Neuronal stem cell (in vitro differentiated cells): ENCODE data around the gene P4HA2.

ENCODE experiments used
- DNase-seq: peaks from one replicate; pipeline ENCODE4 v3.0.0-alpha.2; 2013; ENCODE audit warnings: low spot score
- H2AFZ ChIP-seq: one replicate; pipeline ENCODE4 v1.6.1; 2013; ENCODE audit warnings: mild to moderate bottlenecking, low read length, inconsistent platforms
- H2AK5ac ChIP-seq: 2 replicates; pipeline ENCODE4 v1.6.1; 2013; ENCODE audit warnings: low read depth, mild to moderate bottlenecking, inconsistent platforms, low read length, moderate library complexity, mixed read lengths
- H2BK120ac ChIP-seq: 2 replicates; pipeline ENCODE4 v1.6.1; 2013; ENCODE audit warnings: low read depth, mild to moderate bottlenecking, inconsistent platforms, low read length, moderate library complexity, mixed read lengths
- H2BK12ac ChIP-seq: one replicate; pipeline ENCODE4 v1.6.1; 2013; ENCODE audit warnings: low read length, inconsistent platforms
- H2BK15ac ChIP-seq: 2 replicates; pipeline ENCODE4 v1.6.1; 2013; ENCODE audit warnings: mild to moderate bottlenecking, low read length, inconsistent platforms, mixed read lengths
- H2BK5ac ChIP-seq: one replicate; pipeline ENCODE4 v1.6.1; 2013; ENCODE audit warnings: inconsistent platforms, mild to moderate bottlenecking, low read length, moderate library complexity
- H3K14ac ChIP-seq: one replicate; pipeline ENCODE4 v1.6.1; 2013; ENCODE audit warnings: low read length, inconsistent platforms
- H3K18ac ChIP-seq: 2 replicates; pipeline ENCODE4 v1.6.1; 2013; ENCODE audit warnings: low read length, inconsistent platforms
- H3K23ac ChIP-seq: 2 replicates; pipeline ENCODE4 v1.6.1; 2013; ENCODE audit warnings: low read depth, mild to moderate bottlenecking, mixed read lengths, low read length, inconsistent platforms; ENCODE audit not compliant: poor library complexity
- H3K27ac ChIP-seq: replicated peaks from 3 replicates; pipeline ENCODE4 v1.5.1; 2013; ENCODE audit warnings: low read length, inconsistent platforms
- H3K27me3 ChIP-seq, 3 experiments: 2 replicates each; pipeline ENCODE4 v1.6.1; 2013; ENCODE audit warnings: low read length in 3 of 3, mild to moderate bottlenecking in 2 of 3, inconsistent platforms in 1 of 3, low read depth in 1 of 3, mixed read lengths in 1 of 3, moderate library complexity in 1 of 3; ENCODE audit not compliant: control insufficient read depth in 3 of 3, insufficient read depth in 3 of 3
- H3K36me3 ChIP-seq, 2 donors: replicated peaks in 1 of 2; 2 replicates each; pipeline ENCODE4 v1.6.1; 2013; ENCODE audit warnings: low read length in 2 of 2; ENCODE audit not compliant: control insufficient read depth in 2 of 2, insufficient read depth in 2 of 2
- H3K4ac ChIP-seq: 2 replicates; pipeline ENCODE4 v1.6.1; 2013; ENCODE audit warnings: inconsistent platforms, mild to moderate bottlenecking, low read length, moderate library complexity
- H3K4me1 ChIP-seq, 2 donors: 1 replicate in 1 of 2; 2 replicates in 1 of 2; pipeline ENCODE4 v1.6.1; 2013; ENCODE audit warnings: low read length in 2 of 2, low read depth in 1 of 2; ENCODE audit not compliant: control insufficient read depth in 2 of 2, insufficient read depth in 1 of 2
- H3K4me2 ChIP-seq: one replicate; pipeline ENCODE4 v1.6.1; 2013; ENCODE audit warnings: mild to moderate bottlenecking, low read length, inconsistent platforms; ENCODE audit not compliant: insufficient read depth, poor library complexity, severe bottlenecking
- H3K4me3 ChIP-seq, 2 donors: 2 replicates each; pipeline ENCODE4 v1.5.1; 2013; ENCODE audit warnings: low read length in 2 of 2, mild to moderate bottlenecking in 2 of 2, inconsistent platforms in 1 of 2, moderate library complexity in 1 of 2
- H3K79me1 ChIP-seq: one replicate; pipeline ENCODE4 v1.6.1; 2013; ENCODE audit warnings: low read depth, mild to moderate bottlenecking, inconsistent platforms, low read length, moderate library complexity
- H3K9ac ChIP-seq: one replicate; pipeline ENCODE4 v1.6.1; 2013; ENCODE audit warnings: mild to moderate bottlenecking, low read depth, low read length, inconsistent platforms; ENCODE audit not compliant: poor library complexity
- H3K9me3 ChIP-seq, 2 donors: replicated peaks in 1 of 2; 2 replicates each; pipeline versions ENCODE3 to v1.6.1; 2013; ENCODE audit warnings: low read length in 2 of 2, mild to moderate bottlenecking in 2 of 2, inconsistent platforms in 1 of 2, low read depth in 1 of 2, mixed read lengths in 1 of 2, moderate library complexity in 1 of 2; ENCODE audit not compliant: control insufficient read depth in 2 of 2, insufficient read depth in 1 of 2
- H4K8ac ChIP-seq: one replicate; pipeline ENCODE4 v1.6.1; 2013; ENCODE audit warnings: low read depth, mild to moderate bottlenecking, inconsistent platforms, low read length, moderate library complexity
- H4K91ac ChIP-seq: one replicate; pipeline ENCODE4 v1.6.1; 2013; ENCODE audit warnings: low read length, low read depth, mild to moderate bottlenecking, inconsistent platforms; ENCODE audit not compliant: poor library complexity
- WGBS, 2 donors: extraction: QIAGEN DNeasy Blood & Tissue Kit; methylation state at CpG; one replicate each; pipeline ENCODE4 v1.1.7; 2013; ENCODE audit warnings: missing lambda C conversion rate in 2 of 2, mixed read lengths in 1 of 2; ENCODE audit not compliant: insufficient read length in 2 of 2, insufficient replicate concordance in 1 of 2; ENCODE audit errors: extremely low coverage in 2 of 2; 5-methylcytosine and 5-hydroxymethylcytosine counted together

P4HA2 gene

DNA sequence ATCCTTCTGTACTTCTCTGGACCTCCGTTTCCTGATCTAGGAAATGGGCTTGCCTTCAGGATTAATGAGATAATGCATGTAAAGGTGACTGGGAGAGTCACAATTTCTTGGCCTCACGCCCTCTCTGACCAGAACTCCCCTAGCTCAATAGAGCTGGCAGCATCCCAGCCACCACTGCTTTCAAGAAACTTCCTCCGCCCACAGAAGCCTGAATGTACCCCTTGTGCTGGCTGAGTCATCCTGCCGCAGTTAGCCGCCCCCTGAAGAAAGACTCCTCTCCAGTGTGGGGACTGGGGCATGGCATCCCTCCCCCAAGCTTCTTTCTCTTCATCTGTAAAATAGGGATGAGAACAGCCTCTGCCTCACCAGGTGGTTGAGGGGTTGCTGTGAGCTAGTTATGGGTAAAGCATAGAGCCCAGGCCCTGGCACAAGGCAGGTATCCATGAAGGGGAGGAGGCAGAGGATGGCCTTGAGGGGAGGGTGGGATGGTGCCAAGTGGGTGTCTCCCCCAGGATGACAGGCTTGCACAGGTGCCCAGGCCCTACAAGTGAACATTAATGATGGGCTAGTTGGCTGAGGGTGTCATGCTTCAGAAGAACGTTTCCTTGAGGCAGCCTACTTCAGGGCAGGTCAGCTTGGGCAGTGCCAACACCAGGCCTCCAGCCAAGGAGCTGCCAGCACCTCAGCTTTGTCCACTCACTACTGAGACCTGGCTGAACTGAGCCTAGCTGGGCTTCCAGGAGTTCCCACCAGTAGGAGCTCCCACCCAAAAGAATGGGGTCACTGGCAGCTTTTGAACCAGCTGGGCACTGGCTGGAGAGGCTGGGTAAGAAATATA lies 33.3 kb upstream of the P4HA2 start:
- no CpG with 5 or more reads among the region's 6 CpGs for WGBS, 2 donors
- Histone ChIP-seq H3K27me3 (peaks cover 0 to 32% (median 3%) of the 10 kb centered on the region in 3 experiments), H3K4me2 (no peak overlapping the region), H3K9me3 (no peaks in the 10 kb centered on the region), H2BK5ac (no peak overlapping the region), H4K8ac (no peak overlapping the region), H2BK15ac (peak overlapping the region; percentile 42), H3K4ac (no peak overlapping the region), H3K36me3 (peaks cover 0 to 3% of the 10 kb centered on the region in 2 donors), H2AFZ (no peak overlapping the region), H3K4me3 (no peak overlapping the region), H3K9ac (no peak overlapping the region), H4K91ac (no peak overlapping the region), H2BK12ac (no peak overlapping the region), H3K14ac (no peak overlapping the region), H3K23ac (no peak overlapping the region), H2AK5ac (peak overlapping the region; percentile 56), H2BK120ac (no peak overlapping the region), H3K4me1 (peaks cover 0 to 44% of the 10 kb centered on the region in 2 donors), H3K18ac (peak overlapping the region; percentile 79), H3K27ac (no peak overlapping the region), H3K79me1 (no peaks in the 10 kb centered on the region)
- DNase-seq: no peak

DNA sequence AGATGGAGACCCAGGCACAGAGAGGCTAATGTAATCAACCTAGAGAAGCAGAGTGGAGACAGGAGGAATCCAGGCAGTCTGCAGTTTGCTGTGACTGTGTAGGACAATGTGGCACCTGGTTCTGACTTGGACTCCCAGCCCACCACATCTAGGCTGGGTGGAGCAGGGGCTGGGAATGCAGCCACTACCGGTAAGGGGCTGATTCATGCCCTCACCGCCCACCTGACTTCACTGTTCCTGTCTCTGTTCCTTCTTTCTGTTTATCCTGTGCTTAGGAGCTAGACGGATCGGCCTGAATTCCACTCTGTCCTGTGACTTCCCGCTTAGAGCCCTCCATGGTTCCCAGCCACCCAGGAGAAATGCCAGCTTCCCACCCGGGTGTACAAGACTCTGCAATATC lies 32.4 kb upstream of the P4HA2 start:
- Histone ChIP-seq H3K4me3 (no peak overlapping the region), H2BK15ac (peak overlapping the region; percentile 53), H3K14ac (no peak overlapping the region), H3K4me1 (peaks cover 0 to 41% of the 10 kb centered on the region in 2 donors), H2AK5ac (peak overlapping the region; percentile 10), H3K79me1 (no peaks in the 10 kb centered on the region), H2BK120ac (no peak overlapping the region), H2BK12ac (peak overlapping the region; percentile 63), H4K8ac (no peak overlapping the region), H3K23ac (no peak overlapping the region), H4K91ac (no peak overlapping the region), H3K9me3 (no peaks in the 10 kb centered on the region), H3K36me3 (peaks cover 0 to 3% of the 10 kb centered on the region in 2 donors), H3K18ac (peak overlapping the region; percentile 82), H2AFZ (peak overlapping the region; percentile 64), H3K4me2 (no peak overlapping the region), H2BK5ac (peak overlapping the region; percentile 77), H3K27ac (no peak overlapping the region), H3K27me3 (peaks cover 0 to 35% (median 3%) of the 10 kb centered on the region in 3 experiments), H3K4ac (peak overlapping the region; percentile 32), H3K9ac (peak overlapping the region; percentile 39)
- WGBS, 2 donors: no CpG with 5 or more reads among the region's 6 CpGs
- no peak for DNase-seq

DNA sequence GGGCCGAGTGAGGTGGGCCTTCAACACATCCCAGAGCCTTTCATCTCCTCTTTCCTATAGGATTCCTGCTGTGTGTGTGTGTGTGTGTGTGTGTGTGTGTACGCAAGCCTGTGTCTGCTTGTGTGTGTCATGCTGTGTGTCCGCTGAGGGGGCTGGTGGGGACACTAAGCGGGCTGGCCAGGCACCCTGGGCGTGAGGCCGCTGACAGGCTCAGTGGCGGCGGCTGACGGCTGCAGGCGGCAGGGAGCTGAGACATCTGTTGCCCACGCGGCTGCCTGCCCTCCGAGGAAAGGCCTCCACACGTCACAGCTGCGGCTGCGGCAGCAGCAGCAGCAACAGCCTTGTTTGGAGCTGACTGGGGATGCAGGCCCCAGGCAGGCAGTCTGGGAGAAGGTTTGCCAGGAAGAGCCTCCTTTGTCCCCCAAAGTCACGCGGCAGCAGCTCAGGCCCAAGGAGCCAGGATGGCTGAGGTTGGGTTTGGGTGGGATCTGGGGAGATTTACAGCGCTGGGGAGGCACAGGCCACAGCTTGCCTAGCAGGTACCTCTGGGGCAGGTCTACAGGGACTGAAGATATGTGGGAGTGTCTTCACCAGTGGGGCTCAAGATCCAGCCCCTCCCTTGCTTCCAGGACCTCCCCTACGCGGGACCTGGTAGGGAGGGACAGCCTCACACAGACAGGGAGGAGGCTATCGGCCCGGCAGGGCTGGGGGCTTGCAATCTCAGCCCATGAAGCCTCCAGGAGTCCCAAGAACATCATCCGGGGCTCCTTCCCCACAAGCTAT lies 31.6 kb upstream of the P4HA2 start:
- H3K4me2 ChIP-seq: peak overlapping the region; percentile 13
- peak overlapping the region; percentile 77 for H2BK5ac ChIP-seq
- no peak overlapping the region for H3K27ac ChIP-seq
- peaks cover 0 to 3% of the 10 kb centered on the region in 2 donors for H3K36me3 ChIP-seq
- H4K91ac ChIP-seq: peak overlapping the region; percentile 61
- H3K27me3 ChIP-seq: peaks cover 0 to 35% (median 3%) of the 10 kb centered on the region in 3 experiments
- H2AK5ac ChIP-seq: peak overlapping the region; percentile 10
- peak overlapping the region; percentile 48 for H4K8ac ChIP-seq
- WGBS, 2 donors: no CpG with 5 or more reads among the region's 24 CpGs
- H3K23ac ChIP-seq: peak overlapping the region; percentile 67
- H2BK15ac ChIP-seq: peak overlapping the region; percentile 53
- H3K9me3 ChIP-seq: no peaks in the 10 kb centered on the region
- no peak overlapping the region for H3K4me3 ChIP-seq
- peak overlapping the region; percentile 90 for H3K18ac ChIP-seq
- no peaks in the 10 kb centered on the region for H3K79me1 ChIP-seq
- H2BK12ac ChIP-seq: peak overlapping the region; percentile 93
- peak overlapping the region; percentile 64 for H2AFZ ChIP-seq
- H3K4ac ChIP-seq: no peak overlapping the region
- DNase-seq: no peak
- peak overlapping the region; percentile 76 for H2BK120ac ChIP-seq
- H3K9ac ChIP-seq: peak overlapping the region; percentile 73
- H3K4me1 ChIP-seq: peaks cover 0 to 38% of the 10 kb centered on the region in 2 donors
- peak overlapping the region; percentile 58 for H3K14ac ChIP-seq
